GM12865 (cell line): ENCODE data around the gene R3HDML.

Experiments used
- DNase-seq: peaks from one replicate; pipeline ENCODE4 v3.0.0; 2010; ENCODE audit warnings: low read depth
- H3K4me3 ChIP-seq: 2 replicates; pipeline ENCODE4 v1.5.1; 2011; ENCODE audit warnings: mild to moderate bottlenecking, low read depth, low read length, control low read depth
- TF ChIP-seq, protein P1 (sequence below): IDR thresholded peaks from 2 replicates; pipeline ENCODE4 v1.5.1; 2011; ENCODE audit warnings: low read length, control low read depth, low read depth, inconsistent platforms; ENCODE audit not compliant: insufficient read depth; ENCODE audit errors: missing control alignments

The R3HDML gene

DNA sequence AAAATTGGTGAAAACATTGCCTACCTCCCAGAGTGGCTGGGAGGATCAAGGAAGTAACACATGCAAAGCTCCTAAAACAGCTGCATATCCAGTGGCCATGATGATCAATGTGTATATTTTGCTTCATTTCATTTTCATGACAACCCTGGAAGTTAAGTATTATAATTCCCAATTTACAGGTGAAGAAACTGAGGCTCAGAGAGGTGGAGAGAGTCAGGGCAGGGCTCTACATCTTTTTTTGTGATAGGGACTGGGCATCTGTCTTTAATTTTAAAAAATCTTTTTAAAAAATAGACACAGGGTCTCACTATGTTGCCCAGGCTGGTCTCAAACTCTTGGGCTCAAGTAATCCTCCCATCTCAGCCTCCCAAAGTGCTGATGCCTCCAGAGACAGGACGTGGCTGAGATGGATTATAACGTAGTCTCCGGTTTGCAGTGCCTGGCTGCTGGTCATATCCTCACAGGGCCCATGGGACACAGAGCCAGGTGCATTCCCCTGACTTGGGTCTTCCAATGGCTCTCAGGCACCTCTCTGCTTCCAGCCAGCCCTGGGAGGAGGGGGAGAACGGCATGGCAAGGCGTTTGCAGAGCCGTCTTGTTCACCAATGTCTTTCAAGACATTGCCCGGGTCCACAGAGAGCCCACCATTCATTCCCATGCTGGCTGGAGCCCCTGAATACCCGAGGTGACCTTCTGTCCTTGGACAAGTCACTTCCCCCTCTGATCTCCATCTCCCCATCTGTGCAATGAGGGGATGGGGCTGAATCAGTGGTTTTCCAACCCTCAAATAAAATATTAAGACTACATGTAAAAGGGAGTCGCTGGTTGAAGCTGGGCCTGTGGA, 57.0 kb downstream of the R3HDML start:
- DNase-seq: no peak
- H3K4me3 ChIP-seq: no peak overlapping the region
- TF ChIP-seq, protein P1, sequence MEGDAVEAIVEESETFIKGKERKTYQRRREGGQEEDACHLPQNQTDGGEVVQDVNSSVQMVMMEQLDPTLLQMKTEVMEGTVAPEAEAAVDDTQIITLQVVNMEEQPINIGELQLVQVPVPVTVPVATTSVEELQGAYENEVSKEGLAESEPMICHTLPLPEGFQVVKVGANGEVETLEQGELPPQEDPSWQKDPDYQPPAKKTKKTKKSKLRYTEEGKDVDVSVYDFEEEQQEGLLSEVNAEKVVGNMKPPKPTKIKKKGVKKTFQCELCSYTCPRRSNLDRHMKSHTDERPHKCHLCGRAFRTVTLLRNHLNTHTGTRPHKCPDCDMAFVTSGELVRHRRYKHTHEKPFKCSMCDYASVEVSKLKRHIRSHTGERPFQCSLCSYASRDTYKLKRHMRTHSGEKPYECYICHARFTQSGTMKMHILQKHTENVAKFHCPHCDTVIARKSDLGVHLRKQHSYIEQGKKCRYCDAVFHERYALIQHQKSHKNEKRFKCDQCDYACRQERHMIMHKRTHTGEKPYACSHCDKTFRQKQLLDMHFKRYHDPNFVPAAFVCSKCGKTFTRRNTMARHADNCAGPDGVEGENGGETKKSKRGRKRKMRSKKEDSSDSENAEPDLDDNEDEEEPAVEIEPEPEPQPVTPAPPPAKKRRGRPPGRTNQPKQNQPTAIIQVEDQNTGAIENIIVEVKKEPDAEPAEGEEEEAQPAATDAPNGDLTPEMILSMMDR: no peak

DNA sequence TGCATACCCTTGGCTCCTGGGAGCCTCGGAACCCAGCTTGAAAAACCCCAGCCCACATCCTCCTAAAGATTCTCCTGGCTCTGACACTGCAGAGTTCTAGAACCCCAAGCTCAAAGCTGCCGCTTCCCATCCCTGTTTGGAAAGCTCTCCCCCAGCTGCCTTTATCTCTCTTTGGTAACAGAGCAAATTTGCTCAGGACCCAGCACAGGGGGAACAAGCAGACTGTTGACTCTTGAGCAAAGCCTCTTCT, 57.5 kb downstream of the R3HDML start:
- DNase-seq: no peak
- H3K4me3 ChIP-seq: no peak overlapping the region
- TF ChIP-seq, protein P1: no peak

DNA sequence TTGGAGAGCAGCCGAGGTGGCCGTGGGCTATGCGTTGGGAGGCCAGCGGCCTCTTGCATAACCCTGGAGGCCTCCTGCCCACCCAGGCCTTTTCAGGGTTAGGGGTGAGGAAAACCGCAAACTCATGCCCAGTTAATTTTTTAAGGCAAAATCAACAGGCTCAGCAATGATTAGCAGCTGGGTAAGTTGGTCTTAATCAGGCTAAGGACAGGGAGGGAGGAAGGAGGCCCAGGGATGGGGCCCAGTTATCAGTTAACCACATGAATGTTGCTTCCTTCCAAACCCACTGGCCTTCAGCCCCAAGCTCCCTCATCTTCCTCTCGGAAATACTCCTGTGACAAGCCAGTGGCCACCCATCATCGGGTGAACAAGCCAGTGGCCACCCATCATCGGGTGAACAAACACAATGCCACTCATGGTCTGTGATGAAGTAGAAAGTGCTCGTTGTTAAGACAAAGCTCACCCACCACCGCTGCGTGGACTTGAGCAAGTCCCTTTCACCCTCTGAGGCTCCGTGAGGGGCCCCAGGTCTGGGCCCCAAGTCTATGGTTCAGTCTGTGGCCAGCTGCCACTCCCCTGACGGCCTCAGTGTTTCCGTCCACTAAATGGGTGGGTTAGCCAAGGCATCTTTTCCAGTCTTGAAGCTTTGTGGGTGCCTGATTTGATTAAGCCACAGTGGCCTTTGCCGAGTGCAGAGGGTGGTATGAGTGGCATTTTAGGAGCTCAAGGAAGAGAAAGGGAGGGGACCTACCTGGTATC, 58.0 kb downstream of the R3HDML start:
- TF ChIP-seq, protein P1: no peak
- no peak for DNase-seq
- no peak overlapping the region for H3K4me3 ChIP-seq

DNA sequence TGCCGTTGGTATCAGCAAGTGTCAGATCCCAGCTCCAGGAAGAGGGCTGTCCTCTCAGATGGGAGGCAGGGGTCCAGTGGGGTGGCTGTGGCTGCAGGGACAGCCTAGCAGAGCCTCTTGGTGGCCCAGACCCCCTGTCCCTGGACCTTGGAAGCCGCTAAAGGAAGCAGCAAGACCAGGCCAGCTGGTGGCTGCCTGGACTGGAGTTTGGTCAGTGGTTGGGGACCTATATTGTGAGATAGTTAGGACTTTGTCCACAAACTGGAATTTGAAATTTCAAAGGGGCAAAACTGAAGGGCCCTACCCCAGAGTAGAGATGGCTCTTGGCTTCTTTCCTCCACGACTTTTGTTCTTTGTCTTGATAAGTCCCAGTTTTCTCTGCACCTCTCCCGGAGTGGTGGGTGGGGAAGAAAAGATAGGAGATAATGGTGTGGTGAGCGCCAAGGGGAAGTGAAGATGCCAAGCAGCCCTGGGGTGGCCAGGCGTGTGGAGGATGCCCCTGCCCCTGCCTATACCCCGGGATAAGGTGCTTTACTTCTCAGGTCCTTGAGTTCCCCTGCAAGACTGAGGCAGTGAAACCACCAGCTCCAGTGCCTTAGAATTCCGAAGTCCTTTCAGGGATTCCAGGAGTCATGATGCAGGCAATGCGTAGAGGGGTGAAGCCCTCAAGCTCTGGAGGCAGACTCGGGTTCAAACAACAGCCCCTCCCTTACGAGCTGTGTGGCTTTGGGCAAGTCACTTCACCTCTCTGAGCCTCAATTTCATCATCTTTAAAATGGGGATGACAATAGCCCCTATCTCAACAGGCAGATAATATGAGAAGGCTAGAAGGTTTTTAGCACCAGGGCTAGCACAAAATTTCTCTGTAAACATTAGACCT, 58.9 kb downstream of the R3HDML start:
- TF ChIP-seq, protein P1: no peak
- H3K4me3 ChIP-seq: no peak overlapping the region
- no peak for DNase-seq

DNA sequence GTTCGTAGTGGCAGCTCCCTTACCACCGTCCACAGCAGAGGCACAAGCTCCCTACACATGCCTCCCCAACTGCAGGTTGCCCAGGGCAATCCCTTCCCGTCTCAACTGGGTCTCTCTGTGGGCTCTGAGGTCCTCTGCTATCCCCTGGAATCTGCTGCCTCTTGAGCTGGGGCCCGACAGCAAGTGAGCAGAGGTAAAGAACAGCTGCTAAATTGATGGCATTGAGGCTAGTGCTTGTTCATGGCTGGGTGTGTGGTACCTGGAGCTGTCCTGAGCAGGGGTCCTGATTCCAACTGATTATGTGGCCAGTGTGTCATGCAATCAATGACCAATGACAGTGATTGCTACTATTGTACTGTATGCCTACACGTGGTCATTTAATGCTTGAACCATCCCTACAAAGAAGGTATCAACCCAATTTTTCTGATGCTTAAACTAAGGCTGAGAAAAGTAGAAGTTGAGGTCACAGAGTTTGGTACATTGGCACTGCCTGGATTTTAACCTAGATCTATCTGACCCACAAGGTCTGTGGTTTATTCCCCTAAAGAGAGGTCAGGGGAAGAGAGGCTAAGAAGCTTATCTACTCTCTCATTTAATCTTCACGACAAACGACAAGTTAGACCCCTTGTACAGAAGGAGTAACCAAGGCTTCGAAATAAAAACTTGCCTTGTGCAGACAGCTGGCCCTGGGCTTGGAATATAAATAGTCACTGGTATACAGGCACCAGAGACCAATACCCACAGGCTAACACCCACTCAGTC, 59.7 kb downstream of the R3HDML start:
- TF ChIP-seq, protein P1: no peak
- DNase-seq: no peak

DNA sequence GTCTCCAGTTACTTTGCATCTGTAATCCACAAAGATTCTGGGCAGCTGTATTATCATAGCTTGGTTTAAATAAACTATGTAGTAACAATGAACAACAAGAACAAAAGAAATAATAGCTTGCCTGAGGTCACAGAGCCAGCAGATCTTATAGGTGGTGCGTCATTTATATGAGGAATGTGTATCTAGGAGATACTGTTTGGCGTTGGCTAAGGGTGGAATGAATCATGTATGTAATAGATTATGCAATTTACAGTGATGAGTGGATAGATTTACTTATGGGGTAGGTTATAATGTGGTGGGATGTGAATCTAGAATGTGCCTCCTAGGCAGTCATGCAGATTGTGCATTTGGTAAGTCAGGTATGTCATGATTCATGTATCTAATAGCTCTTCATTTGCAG, 61.5 kb downstream of the R3HDML start:
- DNase-seq: no peak
- no peak overlapping the region for H3K4me3 ChIP-seq
- TF ChIP-seq, protein P1: no peak

More for the DNA sequence above, 59.7 kb downstream of the R3HDML start:
- H3K4me3 ChIP-seq: no peak overlapping the region
